WI38 (cell line): ENCODE data around the gene ENTPD2.
A peak's percentile ranks its signal among the peaks of the same experiment; 100 is the strongest.

Source experiments
- H3K4me3 ChIP-seq: 2 replicates; pipeline ENCODE4 v1.5.1; 2011; ENCODE audit warnings: low read depth, mild to moderate bottlenecking, control low read depth, low read length
- CTCF ChIP-seq: IDR thresholded peaks from 2 replicates; pipeline ENCODE4 v1.5.1; 2012; ENCODE audit warnings: low read depth, mild to moderate bottlenecking, control low read depth, low read length

The ENTPD2 gene

GRCh38 chr9:137029058-137029936 is 24.6 kb downstream of the ENTPD2 start:
- TF ChIP-seq CTCF = peak; percentile 92
- H3K4me3 ChIP-seq = no peak overlapping the region

- no peak for TF ChIP-seq CTCF
- H3K4me3 ChIP-seq = peak overlapping the region; percentile 57
Observed at GRCh38 chr9:137028263-137029057, 25.4 kb downstream of the ENTPD2 start.

- no peak for TF ChIP-seq CTCF
- H3K4me3 ChIP-seq = peak within 1 kb of the TSS; percentile 60
Observed at GRCh38 chr9:137027369-137028262, 26.2 kb downstream of the ENTPD2 start, which contains the start of gene ABCA2. TSS of gene ABCA2 (minus strand) at chr9:137028237. CDS start at chr9:137028140, 97 bp downstream.

GRCh38 chr9:137026828-137027227 is 27.0 kb downstream of the ENTPD2 start:
- no peak for TF ChIP-seq CTCF
- H3K4me3 ChIP-seq = no peak overlapping the region

GRCh38 chr9:137026384-137026783 is 27.5 kb downstream of the ENTPD2 start:
- no peak overlapping the region for H3K4me3 ChIP-seq
- TF ChIP-seq CTCF = no peak

GRCh38 chr9:137025517-137025966 is 28.3 kb downstream of the ENTPD2 start:
- no peak overlapping the region for H3K4me3 ChIP-seq
- TF ChIP-seq CTCF = no peak
